H9 (cell line): ENCODE measurements around the gene CPXM2. TPM values are rescaled to one million over a fixed set of nuclear protein-coding genes. Genes with fewer than 3 reads are reported as not detected.

Source experiments
- DNase-seq: peaks from one replicate; pipeline ENCODE4 v3.0.0-alpha.2; 2017
- H2AFZ ChIP-seq: one replicate; pipeline ENCODE4 v1.6.1; 2013; ENCODE audit warnings: mild to moderate bottlenecking, low read length, control low read depth, moderate library complexity
- H2AK5ac ChIP-seq: 2 replicates; pipeline ENCODE4 v1.6.1; 2013; ENCODE audit warnings: low read length, control low read depth, mixed read lengths; ENCODE audit not compliant: insufficient read length
- H2BK120ac ChIP-seq: one replicate; pipeline ENCODE4 v1.6.1; 2013; ENCODE audit warnings: low read depth, mild to moderate bottlenecking, low read length, control low read depth, inconsistent platforms; ENCODE audit not compliant: poor library complexity, severe bottlenecking
- H2BK12ac ChIP-seq: 2 replicates; pipeline ENCODE4 v1.6.1; 2013; ENCODE audit warnings: low read length, control low read depth, mixed read lengths, low read depth; ENCODE audit not compliant: insufficient read length
- H2BK15ac ChIP-seq: 2 replicates; pipeline ENCODE4 v1.6.1; 2013; ENCODE audit warnings: low read depth, low read length, control low read depth
- H2BK20ac ChIP-seq: one replicate; pipeline ENCODE4 v1.6.1; 2013; ENCODE audit warnings: low read depth, mild to moderate bottlenecking, low read length, control low read depth, inconsistent platforms; ENCODE audit not compliant: poor library complexity, severe bottlenecking
- H2BK5ac ChIP-seq: 2 replicates; pipeline ENCODE4 v1.6.1; 2013; ENCODE audit warnings: low read length, control low read depth, mixed read lengths; ENCODE audit not compliant: insufficient read length
- H3K14ac ChIP-seq: 2 replicates; pipeline ENCODE4 v1.6.1; 2013; ENCODE audit warnings: low read length, control low read depth; ENCODE audit not compliant: insufficient read depth
- H3K18ac ChIP-seq: 2 replicates; pipeline ENCODE4 v1.6.1; 2013; ENCODE audit warnings: low read depth, mild to moderate bottlenecking, mixed read lengths, low read length, control low read depth; ENCODE audit not compliant: insufficient read length
- H3K23ac ChIP-seq: 2 replicates; pipeline ENCODE4 v1.6.1; 2013; ENCODE audit warnings: low read length, control low read depth, mixed read lengths, low read depth; ENCODE audit not compliant: insufficient read length
- H3K23me2 ChIP-seq: 2 replicates; pipeline ENCODE4 v1.6.1; 2013; ENCODE audit warnings: low read depth, mild to moderate bottlenecking, mixed read lengths, low read length, control low read depth; ENCODE audit not compliant: insufficient read length, poor library complexity, severe bottlenecking
- H3K27ac ChIP-seq: 2 replicates; pipeline ENCODE4 v1.5.1; 2013; ENCODE audit warnings: low read length, control low read depth, mixed read lengths, low read depth; ENCODE audit not compliant: insufficient read length
- H3K27me3 ChIP-seq: 2 replicates; pipeline ENCODE4 v1.6.1; 2013; ENCODE audit warnings: low read length, control low read depth, inconsistent platforms; ENCODE audit not compliant: insufficient read depth
- H3K4ac ChIP-seq: 2 replicates; pipeline ENCODE4 v1.6.1; 2013; ENCODE audit warnings: low read depth, mild to moderate bottlenecking, control low read depth, inconsistent platforms, low read length, moderate library complexity
- H3K4me1 ChIP-seq: 2 replicates; pipeline ENCODE4 v1.6.1; 2013; ENCODE audit warnings: low read length, control low read depth, inconsistent platforms; ENCODE audit not compliant: insufficient read depth
- H3K4me2 ChIP-seq: 2 replicates; pipeline ENCODE4 v1.6.1; 2013; ENCODE audit warnings: low read length, control low read depth, mixed read lengths; ENCODE audit not compliant: insufficient read length, insufficient read depth
- H3K56ac ChIP-seq: 2 replicates; pipeline ENCODE4 v1.6.1; 2013; ENCODE audit warnings: low read depth, mild to moderate bottlenecking, mixed read lengths, low read length, control low read depth; ENCODE audit not compliant: insufficient read length
- H3K79me1 ChIP-seq: 2 replicates; pipeline ENCODE4 v1.6.1; 2013; ENCODE audit warnings: low read depth, mild to moderate bottlenecking, moderate library complexity, low read length, control low read depth, inconsistent platforms; ENCODE audit not compliant: insufficient read depth, poor library complexity, severe bottlenecking
- H3K79me2 ChIP-seq: 2 replicates; pipeline ENCODE4 v1.6.1; 2013; ENCODE audit warnings: low read length, control low read depth, inconsistent platforms; ENCODE audit not compliant: insufficient read depth
- H3K9ac ChIP-seq: 2 replicates; pipeline ENCODE4 v1.6.1; 2013; ENCODE audit warnings: low read length, control low read depth, mixed read lengths; ENCODE audit not compliant: insufficient read length; ENCODE audit errors: extremely low read depth
- H3K9me3 ChIP-seq: one replicate; pipeline ENCODE4 v1.6.1; 2013; ENCODE audit warnings: low read depth, low read length, inconsistent platforms; ENCODE audit not compliant: control insufficient read depth
- H3T11ph ChIP-seq: one replicate; pipeline ENCODE4 v1.6.1; 2013; ENCODE audit warnings: mild to moderate bottlenecking, low read length, control low read depth, inconsistent platforms
- H4K20me1 ChIP-seq: one replicate; pipeline ENCODE4 v1.6.1; 2013; ENCODE audit not compliant: control insufficient read depth, insufficient read length, insufficient read depth
- H4K5ac ChIP-seq: 2 replicates; pipeline ENCODE4 v1.6.1; 2013; ENCODE audit warnings: low read depth, mild to moderate bottlenecking, mixed read lengths, low read length, control low read depth; ENCODE audit not compliant: insufficient read length
- H4K8ac ChIP-seq: replicated peaks from 2 replicates; pipeline ENCODE4 v1.6.1; 2013; ENCODE audit warnings: low read length, control low read depth, mixed read lengths, low read depth; ENCODE audit not compliant: insufficient read length
- H4K91ac ChIP-seq: 2 replicates; pipeline ENCODE4 v1.6.1; 2013; ENCODE audit warnings: low read depth, mild to moderate bottlenecking, moderate library complexity, mixed read lengths, low read length, control low read depth; ENCODE audit not compliant: insufficient read length
- H3K27ac Mint-ChIP-seq, 3 experiments: 2 replicates in 2 of 3; 3 replicates in 1 of 3; pipeline ENCODE4 v1.8.0; 2020 to 2021; ENCODE audit warnings: mixed read lengths in 3 of 3, mild to moderate bottlenecking in 1 of 3, moderate library complexity in 1 of 3
- H3K27me3 Mint-ChIP-seq: 2 replicates; pipeline ENCODE4 v1.8.0; 2021; ENCODE audit warnings: low read depth, mild to moderate bottlenecking, moderate library complexity, mixed read lengths
- H3K36me3 Mint-ChIP-seq, 3 experiments: 2 replicates in 2 of 3; 3 replicates in 1 of 3; pipeline ENCODE4 v1.8.0; 2020 to 2021; ENCODE audit warnings: low read depth in 3 of 3, mixed read lengths in 3 of 3; ENCODE audit not compliant: insufficient read depth in 1 of 3
- H3K4me1 Mint-ChIP-seq, 2 experiments: 2 replicates each; pipeline ENCODE4 v1.8.0; 2020; ENCODE audit warnings: mixed read lengths in 2 of 2
- H3K4me3 Mint-ChIP-seq, 2 experiments: 2 replicates in 1 of 2; 3 replicates in 1 of 2; pipeline ENCODE4 v1.8.0; 2020 to 2021; ENCODE audit warnings: mild to moderate bottlenecking in 2 of 2, mixed read lengths in 2 of 2, moderate library complexity in 1 of 2
- H3K9me3 Mint-ChIP-seq, 2 experiments: 2 replicates in 1 of 2; 3 replicates in 1 of 2; pipeline ENCODE4 v1.8.0; 2020; ENCODE audit warnings: mild to moderate bottlenecking in 2 of 2, mixed read lengths in 2 of 2, moderate library complexity in 1 of 2
- WGBS: extraction: QIAGEN DNeasy Blood & Tissue Kit; methylation state at CpG from one replicate; pipeline ENCODE4 v1.1.7; 2013; ENCODE audit warnings: missing lambda C conversion rate, low lambda C conversion rate, mixed read lengths; ENCODE audit not compliant: insufficient read length; ENCODE audit errors: extremely low coverage; 5-methylcytosine and 5-hydroxymethylcytosine counted together
- total RNA-seq: library from RNA; stranded (reverse); gene quantifications from 2 replicates; pipeline ENCODE4 v1.2.1, GENCODE V29; 2021
- TF ChIP-seq, protein P1 (sequence below): fragments of 200-600 bp; sonication (generic); conservative IDR thresholded peaks from 3 replicates; pipeline ENCODE4 v1.8.0; 2021; ENCODE audit warnings: antibody characterized with exemption, mild to moderate bottlenecking

CPXM2 gene
- total RNA-seq, 1 experiment from 2014 or later: 1.7 TPM

DNA sequence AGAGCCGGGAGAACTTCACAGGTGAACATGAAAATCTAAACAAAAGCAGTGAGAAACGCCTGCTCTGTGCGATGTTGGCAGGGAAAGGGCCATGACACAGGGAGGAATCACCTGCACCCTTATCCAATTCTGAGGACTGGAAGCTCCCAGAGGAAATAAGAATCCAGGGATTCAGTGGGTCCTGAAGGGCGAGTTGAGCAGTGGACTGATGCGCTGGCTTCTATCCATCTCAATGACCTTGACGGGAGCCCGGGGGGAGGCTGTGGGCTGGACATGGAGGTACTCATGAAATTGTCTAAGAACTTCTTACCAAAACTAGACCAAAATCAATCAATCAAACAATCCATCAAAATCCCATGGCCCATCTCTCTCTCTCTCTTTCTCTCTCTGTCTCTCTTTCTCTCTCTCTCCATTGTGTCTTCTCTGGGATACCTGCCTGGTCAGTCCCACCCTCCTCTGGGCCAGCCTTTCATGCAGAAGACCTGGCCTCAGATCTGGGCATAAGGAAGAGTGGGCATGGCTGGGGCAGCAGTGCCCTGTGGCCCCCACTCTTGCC lies 7.2 kb downstream of the CPXM2 start:
- Histone ChIP-seq H2BK15ac (no peak overlapping the region), H3T11ph (no peak overlapping the region), H2BK120ac (no peak overlapping the region), H4K91ac (no peak overlapping the region), H3K23me2 (no peaks in the 10 kb centered on the region), H3K56ac (no peak overlapping the region), H3K23ac (no peak overlapping the region), H3K27ac (no peak overlapping the region), H3K9me3 (no peaks in the 10 kb centered on the region), H2BK12ac (no peak overlapping the region), H4K8ac (no peak overlapping the region), H2AFZ (no peak overlapping the region), H3K79me2 (no peaks in the 10 kb centered on the region; the same call in 1 of the 2 replicates), H3K4me1 (peaks cover 3% of the 10 kb centered on the region; the same call in 1 of the 2 replicates), H2BK20ac (no peak overlapping the region), H3K9ac (no peak overlapping the region), H4K5ac (no peak overlapping the region), H2AK5ac (no peak overlapping the region), H4K20me1 (no peaks in the 10 kb centered on the region), H3K4me2 (no peak overlapping the region), H3K18ac (no peak overlapping the region), H3K79me1 (no peaks in the 10 kb centered on the region), H3K27me3 (no peaks in the 10 kb centered on the region), H2BK5ac (no peak overlapping the region), H3K14ac (no peak overlapping the region), H3K4ac (no peak overlapping the region)
- peaks cover 8 to 20% of the 10 kb centered on the region in 2 experiments for H3K4me1 Mint-ChIP-seq
- DNase-seq: no peak
- peaks cover 7% of the 10 kb centered on the region for H3K27me3 Mint-ChIP-seq
- TF ChIP-seq, protein P1, sequence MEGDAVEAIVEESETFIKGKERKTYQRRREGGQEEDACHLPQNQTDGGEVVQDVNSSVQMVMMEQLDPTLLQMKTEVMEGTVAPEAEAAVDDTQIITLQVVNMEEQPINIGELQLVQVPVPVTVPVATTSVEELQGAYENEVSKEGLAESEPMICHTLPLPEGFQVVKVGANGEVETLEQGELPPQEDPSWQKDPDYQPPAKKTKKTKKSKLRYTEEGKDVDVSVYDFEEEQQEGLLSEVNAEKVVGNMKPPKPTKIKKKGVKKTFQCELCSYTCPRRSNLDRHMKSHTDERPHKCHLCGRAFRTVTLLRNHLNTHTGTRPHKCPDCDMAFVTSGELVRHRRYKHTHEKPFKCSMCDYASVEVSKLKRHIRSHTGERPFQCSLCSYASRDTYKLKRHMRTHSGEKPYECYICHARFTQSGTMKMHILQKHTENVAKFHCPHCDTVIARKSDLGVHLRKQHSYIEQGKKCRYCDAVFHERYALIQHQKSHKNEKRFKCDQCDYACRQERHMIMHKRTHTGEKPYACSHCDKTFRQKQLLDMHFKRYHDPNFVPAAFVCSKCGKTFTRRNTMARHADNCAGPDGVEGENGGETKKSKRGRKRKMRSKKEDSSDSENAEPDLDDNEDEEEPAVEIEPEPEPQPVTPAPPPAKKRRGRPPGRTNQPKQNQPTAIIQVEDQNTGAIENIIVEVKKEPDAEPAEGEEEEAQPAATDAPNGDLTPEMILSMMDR: no peak
- H3K27ac Mint-ChIP-seq: no peak overlapping the region
- H3K36me3 Mint-ChIP-seq: no peaks in the 10 kb centered on the region
- no peaks in the 10 kb centered on the region for H3K9me3 Mint-ChIP-seq
- H3K4me3 Mint-ChIP-seq: no peak overlapping the region
- no CpG with 5 or more reads among the region's 7 CpGs for WGBS
